ENCODE data around the gene INPP4B. TPM values are rescaled to one million over a fixed set of nuclear protein-coding genes. Genes with fewer than 3 reads are reported as not detected.

INPP4B gene
- total RNA-seq, 1 donor from 2014 or later: 10.4 TPM

- DNase-seq (ENCODE audit: low spot score): no peak
Observed at GRCh38 chr4:142158980-142159379, 687.1 kb downstream of the INPP4B start.

- no peak for DNase-seq (ENCODE audit: low spot score)
Observed at GRCh38 chr4:142156256-142156655, 689.8 kb downstream of the INPP4B start.

- DNase-seq (ENCODE audit: low spot score): no peak
Observed at GRCh38 chr4:142155347-142155746, 690.8 kb downstream of the INPP4B start.

GRCh38 chr4:142150483-142150882, 695.6 kb downstream of the INPP4B start:
- DNase-seq (ENCODE audit: low spot score): no peak

DNA sequence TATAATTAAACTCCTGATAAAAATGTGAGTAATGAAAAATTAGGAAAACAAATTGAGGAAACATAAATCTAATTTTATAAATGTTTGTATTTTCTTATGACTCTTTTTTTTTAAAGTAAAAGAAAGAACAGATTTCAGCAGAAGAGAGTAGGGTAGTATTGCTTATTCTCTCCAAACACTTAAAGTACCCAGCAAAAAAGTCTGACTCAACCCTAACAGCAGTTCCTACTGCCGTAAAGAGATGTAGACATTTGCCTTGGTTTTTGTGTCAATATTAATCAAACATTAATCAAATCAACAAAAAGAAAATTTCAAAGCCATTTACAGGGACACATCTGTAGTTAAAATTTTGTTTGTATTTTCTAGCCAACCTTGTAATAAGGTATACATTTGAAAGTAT, 701.3 kb downstream of the INPP4B start:
- DNase-seq (ENCODE audit: low spot score): no peak

GRCh38 chr4:142142366-142143054, 703.6 kb downstream of the INPP4B start:
- no peak for DNase-seq (ENCODE audit: low spot score)

GRCh38 chr4:142141224-142141623, 704.9 kb downstream of the INPP4B start:
- DNase-seq (ENCODE audit: low spot score): no peak

- no peak for DNase-seq (ENCODE audit: low spot score)
Observed at GRCh38 chr4:142130666-142131065, 715.4 kb downstream of the INPP4B start.

GRCh38 chr4:142129931-142130330, 716.2 kb downstream of the INPP4B start:
- no peak for DNase-seq (ENCODE audit: low spot score)

GRCh38 chr4:142129473-142129872, 716.6 kb downstream of the INPP4B start:
- no peak for DNase-seq (ENCODE audit: low spot score)

- DNase-seq (ENCODE audit: low spot score): no peak
Observed at GRCh38 chr4:142128529-142128928, 717.6 kb downstream of the INPP4B start.

- no peak for DNase-seq (ENCODE audit: low spot score)
Observed at GRCh38 chr4:142126890-142127497, 719.1 kb downstream of the INPP4B start.

DNA sequence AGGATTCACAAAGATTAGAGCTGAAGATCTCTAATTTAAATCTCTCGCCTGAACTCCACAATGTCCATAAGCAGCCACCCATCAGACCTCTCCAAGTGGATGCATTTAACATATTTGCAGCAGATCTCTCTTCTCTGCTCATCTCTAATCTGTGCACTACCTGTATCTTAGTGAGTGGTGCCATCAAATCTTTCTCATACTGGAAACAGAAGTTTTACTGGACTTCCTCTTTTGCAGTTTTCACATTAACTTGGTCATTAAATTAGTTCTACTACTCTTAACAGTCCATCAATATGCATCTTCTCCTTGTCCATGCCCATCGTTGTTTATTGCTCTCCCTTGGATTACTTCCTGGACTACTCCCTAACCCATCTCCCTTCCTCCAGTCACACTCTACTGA, 721.2 kb downstream of the INPP4B start:
- no peak for DNase-seq (ENCODE audit: low spot score)

GRCh38 chr4:142121448-142122350, 724.4 kb downstream of the INPP4B start:
- DNase-seq (ENCODE audit: low spot score): no peak

DNA sequence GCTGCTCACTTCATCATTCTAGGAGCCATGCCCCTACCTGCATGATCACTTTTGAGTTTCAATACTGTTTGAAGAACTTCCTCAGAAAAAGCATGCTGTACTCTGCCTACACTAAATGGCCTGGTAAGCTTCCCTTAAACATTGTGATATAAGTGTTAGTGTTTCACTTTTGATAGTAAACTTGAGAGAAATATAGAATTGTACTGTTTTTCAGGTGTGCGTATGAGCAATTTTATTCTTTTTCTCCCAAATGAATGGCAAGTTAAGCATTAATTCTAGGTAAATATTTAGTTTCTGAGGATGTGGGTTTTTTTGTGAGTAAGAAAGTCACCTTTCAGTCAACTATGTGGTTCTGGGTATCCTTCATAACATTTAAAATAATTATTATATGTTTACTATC, 725.2 kb downstream of the INPP4B start:
- DNase-seq (ENCODE audit: low spot score): no peak

DNA sequence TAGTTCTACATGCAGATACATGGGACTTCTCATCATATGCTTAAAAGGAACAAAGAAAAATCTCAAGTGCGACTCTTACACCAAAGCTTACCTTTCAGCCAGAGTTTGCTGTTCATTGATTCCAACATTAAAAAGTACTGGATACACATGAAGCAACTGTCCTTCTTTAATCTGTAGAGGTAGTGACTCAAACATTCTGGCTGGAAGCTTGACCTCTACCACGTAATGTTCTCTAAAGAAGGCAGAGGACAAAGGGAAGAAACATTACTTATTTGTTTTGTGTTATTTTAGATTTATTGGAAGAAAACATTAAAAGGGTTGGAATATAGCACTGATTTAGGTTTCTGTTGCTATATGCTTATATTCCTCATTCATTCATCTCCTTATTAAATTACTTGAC, 733.6 kb downstream of the INPP4B start:
- DNase-seq (ENCODE audit: low spot score): no peak

DNA sequence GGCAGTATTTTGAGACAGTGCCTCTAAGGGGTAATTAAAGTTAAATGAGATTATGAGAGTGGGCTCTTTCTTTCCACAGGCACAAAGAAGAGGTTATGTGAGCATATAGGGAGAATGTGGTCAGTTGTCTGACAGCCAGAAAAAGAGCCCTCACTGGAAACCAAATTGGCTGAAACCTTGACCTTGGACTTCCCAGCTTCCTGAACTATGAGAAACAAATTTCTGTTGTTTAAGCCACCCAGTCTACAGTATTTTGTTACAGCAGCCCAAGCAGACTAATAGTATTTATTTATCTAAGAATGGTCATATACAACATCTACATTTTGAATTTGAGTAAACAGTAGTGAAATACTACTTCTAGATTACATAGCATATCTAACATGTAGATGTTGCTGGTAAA, 736.0 kb downstream of the INPP4B start:
- no peak for DNase-seq (ENCODE audit: low spot score)

GRCh38 chr4:142104041-142104440, 742.1 kb downstream of the INPP4B start:
- DNase-seq (ENCODE audit: low spot score): no peak

DNA sequence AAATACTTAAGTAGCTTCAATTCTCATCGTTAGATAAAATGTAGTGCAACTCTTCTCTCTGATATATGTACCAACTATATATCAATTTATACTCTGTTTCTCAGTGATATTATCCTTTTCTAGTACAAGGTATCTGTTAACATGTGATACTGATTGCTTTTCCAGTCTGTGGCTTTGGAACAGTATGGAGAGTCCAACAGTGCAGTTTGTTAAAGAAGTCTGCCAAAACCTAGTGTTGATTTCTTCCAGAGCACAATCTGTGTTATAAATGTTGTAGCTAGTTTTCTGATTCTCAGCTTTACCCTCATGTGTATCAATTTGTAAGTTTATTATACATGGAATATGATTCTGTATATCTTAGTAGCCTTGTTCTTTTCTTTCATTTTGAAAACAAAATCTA, 744.7 kb downstream of the INPP4B start:
- DNase-seq (ENCODE audit: low spot score): no peak

DNA sequence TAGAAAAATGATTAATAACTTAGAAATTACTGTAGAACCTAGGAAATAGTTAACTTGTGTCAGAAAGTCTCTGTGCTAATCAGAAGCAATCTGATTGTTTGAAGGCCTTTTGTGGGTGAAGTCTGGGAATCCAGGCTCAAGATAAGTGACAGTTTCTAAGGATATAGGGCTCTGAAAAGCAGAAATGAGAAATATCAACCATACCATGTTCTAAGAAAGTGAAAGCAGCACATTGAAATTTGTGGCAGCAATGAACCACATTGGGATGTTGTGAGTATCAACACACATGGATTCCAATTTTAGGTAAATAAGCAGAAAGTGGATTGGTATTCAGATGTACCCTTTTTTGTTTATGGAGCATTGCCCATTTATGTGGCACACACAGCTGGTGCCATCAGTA, 745.2 kb downstream of the INPP4B start:
- DNase-seq (ENCODE audit: low spot score): no peak

DNA sequence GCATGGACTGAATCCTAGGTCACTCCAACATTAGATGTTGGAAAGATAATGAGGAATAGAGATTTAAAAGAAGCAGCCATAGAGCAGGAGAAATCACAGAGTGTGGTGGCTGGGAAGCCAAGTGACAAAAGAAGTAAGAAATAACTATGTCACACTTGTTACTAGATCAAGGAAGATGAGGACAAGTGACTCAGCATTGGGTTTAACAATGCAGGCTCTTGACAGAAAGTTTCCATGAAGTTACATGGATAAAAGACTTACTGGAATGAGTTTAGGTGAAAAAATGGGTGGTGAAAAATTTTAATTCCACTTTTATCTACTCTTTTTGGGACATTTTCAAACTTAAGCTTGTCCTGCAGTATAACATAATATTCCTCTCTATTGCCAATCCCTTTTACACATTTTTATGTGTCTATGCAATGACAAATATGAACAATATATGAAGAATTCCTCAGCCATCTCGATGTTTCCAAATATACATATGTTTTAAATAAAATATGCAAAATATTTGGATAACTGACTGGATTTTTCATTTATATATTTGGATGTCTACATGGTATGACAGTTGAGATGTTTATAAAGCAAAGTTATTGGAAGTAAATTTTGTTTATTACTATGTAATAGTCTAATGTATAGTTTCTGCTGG, 747.1 kb downstream of the INPP4B start:
- DNase-seq (ENCODE audit: low spot score): no peak

GRCh38 chr4:142098380-142098779, 747.7 kb downstream of the INPP4B start:
- no peak for DNase-seq (ENCODE audit: low spot score)

Data from mesenteric fat pad (tissue), 1 donor.